HEK293T (cell line): ENCODE data around the gene APBA2.

Experiments
- CTCF ChIA-PET: fragments of 350-600 bp; formaldehyde crosslinking; extraction: SDS; loops from one replicate; lab custom pipeline; 2021; ENCODE audit warnings: antibody characterized with exemption, inconsistent platforms; lab: Yijun Ruan, JAX
- POLR2A ChIA-PET: fragments of 350-600 bp; formaldehyde crosslinking; extraction: SDS; loops from one replicate; lab custom pipeline; 2020; ENCODE audit warnings: antibody characterized with exemption, inconsistent platforms; lab: Yijun Ruan, JAX
- DNase-seq: peaks from one replicate; pipeline ENCODE4 v3.0.0; 2012; ENCODE audit warnings: mixed read lengths; ENCODE audit errors: extremely low spot score
- ARNT ChIP-seq: fragments of 450-650 bp; IDR thresholded peaks from 2 replicates; pipeline ENCODE4 v1.6.1; 2017; ENCODE audit warnings: mild to moderate bottlenecking
- BHLHE40 ChIP-seq: fragments of 450-650 bp; IDR thresholded peaks from 2 replicates; pipeline ENCODE4 v1.6.1; 2016; ENCODE audit warnings: mild to moderate bottlenecking, moderate library complexity, borderline replicate concordance
- CTBP1 ChIP-seq: fragments of 450-650 bp; IDR thresholded peaks from 2 replicates; pipeline ENCODE4 v1.6.1; 2016; ENCODE audit warnings: borderline replicate concordance
- ELF4 ChIP-seq: fragments of 450-650 bp; IDR thresholded peaks from 2 replicates; pipeline ENCODE4 v1.6.1; 2017; ENCODE audit warnings: antibody characterized with exemption
- FOXA1 ChIP-seq: fragments of 450-650 bp; IDR thresholded peaks from 2 replicates; pipeline ENCODE4 v1.6.1; 2016; ENCODE audit warnings: mild to moderate bottlenecking
- FOXK2 ChIP-seq: fragments of 450-650 bp; IDR thresholded peaks from 2 replicates; pipeline ENCODE4 v1.6.1; 2016; ENCODE audit warnings: mild to moderate bottlenecking
- FOXM1 ChIP-seq: fragments of 450-650 bp; IDR thresholded peaks from 2 replicates; pipeline ENCODE4 v1.6.1; 2017; ENCODE audit warnings: mild to moderate bottlenecking, borderline replicate concordance
- HDGF ChIP-seq: fragments of 450-650 bp; IDR thresholded peaks from 2 replicates; pipeline ENCODE4 v1.6.1; 2017; ENCODE audit warnings: antibody characterized with exemption, borderline replicate concordance
- L3MBTL2 ChIP-seq: fragments of 450-650 bp; conservative IDR thresholded peaks from 2 replicates; pipeline ENCODE4 v1.6.1; 2016; ENCODE audit warnings: mild to moderate bottlenecking
- LEF1 ChIP-seq: fragments of 450-650 bp; IDR thresholded peaks from 2 replicates; pipeline ENCODE4 v1.6.1; 2017; ENCODE audit warnings: mild to moderate bottlenecking, borderline replicate concordance
- NFRKB ChIP-seq: fragments of 450-650 bp; IDR thresholded peaks from 2 replicates; pipeline ENCODE4 v1.6.1; 2016; ENCODE audit warnings: mild to moderate bottlenecking, moderate library complexity
- PKNOX1 ChIP-seq: fragments of 450-650 bp; IDR thresholded peaks from 2 replicates; pipeline ENCODE4 v1.6.1; 2016
- SP1 ChIP-seq: fragments of 450-650 bp; IDR thresholded peaks from 2 replicates; pipeline ENCODE4 v1.6.1; 2017
- SUZ12 ChIP-seq: fragments of 450-650 bp; IDR thresholded peaks from 2 replicates; pipeline ENCODE4 v1.6.1; 2016; ENCODE audit warnings: mild to moderate bottlenecking
- TARDBP ChIP-seq: fragments of 450-650 bp; IDR thresholded peaks from 2 replicates; pipeline ENCODE4 v1.6.1; 2016
- ZNF384 ChIP-seq: fragments of 450-650 bp; IDR thresholded peaks from 2 replicates; pipeline ENCODE4 v1.6.1; 2016

APBA2 gene

GRCh38 chr15:29149738-29150075 lies 263.9 kb downstream of the APBA2 start:
- DNase-seq = no peak
- CTCF ChIA-PET = interaction anchor here (1.6 kb wide), 1 partner anchor 10 kb away, joined by 4 read pairs; no protein-coding TSS in a partner anchor
- POLR2A ChIA-PET = interaction anchor here (0.6 kb wide), 1 partner anchor 807 kb away, joined by 3 read pairs; no protein-coding TSS in a partner anchor
- TF ChIP-seq PKNOX1 (no peak), FOXA1 (no peak), NFRKB (no peak), BHLHE40 (no peak), ARNT (no peak), SUZ12 (no peak), LEF1 (no peak), HDGF (no peak), FOXK2 (no peak), ZNF384 (no peak), CTBP1 (no peak), SP1 (no peak)

- ChIA-PET CTCF (no interaction called here), POLR2A (no interaction called here)
- TF ChIP-seq NFRKB (no peak), LEF1 (no peak), FOXK2 (no peak), ELF4 (no peak), ZNF384 (no peak), PKNOX1 (no peak), TARDBP (no peak), BHLHE40 (no peak), ARNT (no peak)
- DNase-seq = no peak
These were observed 265.0 kb downstream of the APBA2 start for GRCh38 chr15:29150515-29151483.

- ChIA-PET POLR2A (no interaction called here), CTCF (no interaction called here)
These were observed 265.7 kb downstream of the APBA2 start for GRCh38 chr15:29151484-29151857.

GRCh38 chr15:29156521-29156920 lies 270.7 kb downstream of the APBA2 start:
- DNase-seq = no peak
- TF ChIP-seq FOXM1 = no peak
- CTCF ChIA-PET = no interaction called here
- POLR2A ChIA-PET = no interaction called here

More at GRCh38 chr15:29151484-29151857, 265.7 kb downstream of the APBA2 start:
- TF ChIP-seq NFRKB (no peak), FOXK2 (no peak), FOXM1 (no peak), PKNOX1 (no peak)
- no peak for DNase-seq

- ChIA-PET CTCF (no interaction called here), POLR2A (no interaction called here)
- no peak for TF ChIP-seq TARDBP
- no peak for TF ChIP-seq FOXK2
- TF ChIP-seq NFRKB = no peak
- no peak for TF ChIP-seq BHLHE40
- no peak for TF ChIP-seq LEF1
- no peak for TF ChIP-seq ARNT
- no peak for TF ChIP-seq FOXM1
- TF ChIP-seq HDGF = no peak
- no peak for TF ChIP-seq CTBP1
- no peak for TF ChIP-seq ZNF384
- no peak for TF ChIP-seq L3MBTL2
- TF ChIP-seq FOXA1 = no peak
- no peak for TF ChIP-seq SUZ12
- no peak for TF ChIP-seq SP1
- TF ChIP-seq PKNOX1 = no peak
- no peak for TF ChIP-seq ELF4
- no peak for DNase-seq
These were observed 274.1 kb downstream of the APBA2 start for GRCh38 chr15:29159771-29160455.
